HepG2 (cell line): ENCODE results near the gene SRSF1. TPM values are rescaled to one million over a fixed set of nuclear protein-coding genes. Genes with fewer than 3 reads are reported as not detected.

Source experiments
- BATF2 ChIP-seq: sonication (generic); formaldehyde crosslinking; IDR thresholded peaks from 2 replicates; pipeline ENCODE4 v1.8.0; 2022; ENCODE audit warnings: mild to moderate bottlenecking, missing genetic modification reagents, moderate library complexity
- HHEX ChIP-seq: IDR thresholded peaks from 2 replicates; pipeline ENCODE4 v1.6.1; 2016; ENCODE audit warnings: control low read depth
- HIVEP1 ChIP-seq: sonication (generic); formaldehyde crosslinking; IDR thresholded peaks from 2 replicates; pipeline ENCODE4 v1.4.0; 2020; ENCODE audit warnings: mild to moderate bottlenecking, missing genetic modification reagents
- MLXIP ChIP-seq: sonication (generic); formaldehyde crosslinking; IDR thresholded peaks from 2 replicates; pipeline ENCODE4 v1.9.0; 2021; ENCODE audit warnings: missing genetic modification reagents, borderline replicate concordance
- PCBP2 ChIP-seq: fragments of 200-400 bp; formaldehyde crosslinking; optimal IDR thresholded peaks from 2 replicates; pipeline ENCODE3; 2018; ENCODE audit warnings: low read length, low read depth; ENCODE audit not compliant: poor library complexity, severe bottlenecking
- RBFOX2 ChIP-seq: fragments of 200-400 bp; formaldehyde crosslinking; IDR thresholded peaks from 2 replicates; pipeline ENCODE4 v1.6.1; 2017; ENCODE audit warnings: low read depth, mild to moderate bottlenecking, low read length
- RXRB ChIP-seq: IDR thresholded peaks from 2 replicates; pipeline ENCODE4 v1.6.1; 2016; ENCODE audit warnings: borderline replicate concordance, missing genetic modification reagents, missing compliant biosample characterization
- ZFP36L1 ChIP-seq: sonication (generic); formaldehyde crosslinking; IDR thresholded peaks from 2 replicates; pipeline ENCODE4 v1.8.0; 2022; ENCODE audit warnings: mild to moderate bottlenecking, missing genetic modification reagents, moderate library complexity
- ZNF296 ChIP-seq: sonication (generic); formaldehyde crosslinking; conservative IDR thresholded peaks from 2 replicates; pipeline ENCODE4 v1.5.0; 2020; ENCODE audit warnings: mild to moderate bottlenecking, missing genetic modification reagents
- ZNF3 ChIP-seq: IDR thresholded peaks from 2 replicates; pipeline ENCODE4 v1.7.0; 2017; ENCODE audit warnings: inconsistent platforms
- ZNF552 ChIP-seq: sonication (generic); formaldehyde crosslinking; IDR thresholded peaks from 2 replicates; pipeline ENCODE4 v1.9.0; 2022; ENCODE audit warnings: missing genetic modification reagents, mild to moderate bottlenecking, borderline replicate concordance
- ZNF576 ChIP-seq: sonication (generic); formaldehyde crosslinking; IDR thresholded peaks from 2 replicates; pipeline ENCODE4 v1.4.0; 2020; ENCODE audit warnings: mild to moderate bottlenecking, missing genetic modification reagents
- ZNF615 ChIP-seq: sonication (generic); formaldehyde crosslinking; IDR thresholded peaks from 2 replicates; pipeline ENCODE4 v1.5.0; 2020; ENCODE audit warnings: mild to moderate bottlenecking, missing genetic modification reagents, borderline replicate concordance
- ZNF83 ChIP-seq: sonication (generic); formaldehyde crosslinking; IDR thresholded peaks from 2 replicates; pipeline ENCODE4 v1.4.0; 2020; ENCODE audit warnings: missing genetic modification reagents, mild to moderate bottlenecking, borderline replicate concordance
- ZSCAN12 ChIP-seq: sonication (generic); formaldehyde crosslinking; IDR thresholded peaks from 2 replicates; pipeline ENCODE4 v1.9.0; 2021; ENCODE audit warnings: mild to moderate bottlenecking, missing genetic modification reagents
- polyA plus RNA-seq, 8 experiments: library from polyadenylated mRNA; depleted of rRNA in 3 of 8; stranded (reverse) in 7 of 8; unstranded in 1 of 8; fragments of >200 nt; fragmentation: Illumina TruSeq in 4 of 8; extraction: Trizol in 4 of 8; gene quantifications; 2 replicates each; pipeline versions ENCODE4 v1.2.1 to v1.2.3, GENCODE V29; 2011 to 2016; ENCODE audit warnings: low read depth in 4 of 8, missing spikeins in 1 of 8, mixed read lengths in 1 of 8; ENCODE audit not compliant: insufficient read depth in 1 of 8
- total RNA-seq, 5 experiments: library from RNA; depleted of rRNA; stranded (reverse); fragments of >200 nt; fragmentation: Illumina TruSeq; extraction: Trizol; gene quantifications; 2 replicates each; pipeline ENCODE4 v1.2.3, GENCODE V29; 2016; ENCODE audit warnings: low read depth in 1 of 5
- TF ChIP-seq, protein P1 (sequence below): sonication (generic); formaldehyde crosslinking; IDR thresholded peaks from 2 replicates; pipeline ENCODE4 v1.5.0; 2020; ENCODE audit warnings: mild to moderate bottlenecking, missing genetic modification reagents, borderline replicate concordance

Gene SRSF1
- total and polyA plus RNA-seq, 2 of the 13 experiments (the other 11 are each of a cell fraction or from before 2014, with no cell fraction given), result 142 to 445 TPM

DNA sequence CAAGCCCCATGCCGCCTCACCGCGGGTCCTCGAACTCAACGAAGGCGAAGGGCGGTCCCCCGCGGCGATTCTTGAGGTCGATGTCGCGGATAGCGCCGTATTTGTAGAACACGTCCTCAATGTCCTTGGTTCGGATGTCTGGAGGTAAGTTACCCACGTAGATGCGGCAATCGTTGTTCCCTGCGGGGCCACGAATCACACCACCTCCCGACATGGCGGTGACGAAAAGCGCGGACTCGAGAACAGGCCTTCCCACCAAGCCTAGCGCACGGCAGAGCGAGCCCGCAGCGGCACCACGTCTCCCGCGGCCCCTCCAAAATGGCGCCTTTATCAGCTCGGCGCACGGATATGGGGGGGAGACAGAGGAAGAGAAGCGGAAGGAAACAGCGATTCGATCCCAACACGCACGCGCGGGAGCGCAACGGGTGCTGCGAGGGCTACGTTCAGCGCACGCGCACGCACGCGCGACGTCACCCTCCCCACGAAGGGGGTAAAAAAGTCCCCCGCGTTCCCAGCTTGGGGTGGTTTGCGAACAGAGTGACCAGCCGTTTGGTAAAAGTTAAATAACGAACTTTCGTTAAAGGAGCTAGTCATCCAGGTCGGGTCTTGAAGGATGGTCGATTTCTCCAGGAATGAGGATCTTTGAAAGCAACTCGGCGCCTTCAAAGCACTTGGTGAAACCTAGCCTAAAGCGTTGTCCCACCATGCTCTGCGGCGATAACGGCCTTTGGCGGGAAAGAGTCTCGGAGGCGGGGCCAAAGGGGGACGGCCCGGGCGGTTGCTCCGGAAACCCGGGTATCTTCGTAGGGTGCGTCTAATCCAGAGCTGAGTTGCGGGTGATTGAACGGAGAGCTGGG lies at the start of gene SRSF1 (continued):
- TF ChIP-seq HHEX (CRISPR knock-in tag), result peak; percentile 52; the same call in 1 of the 2 replicates
- TF ChIP-seq ZNF615, result 0 out of 2 replicates have a peak, but pooled peaks have one; percentile 29
- TF ChIP-seq ZNF296 (CRISPR knock-in tag), result 0 out of 2 replicates have a peak, but pooled peaks have one; percentile 40
- TF ChIP-seq ZNF3 (CRISPR knock-in tag), result 0 out of 2 replicates have a peak, but pooled peaks have one; percentile 16
- peak; percentile 90 for TF ChIP-seq BATF2 (CRISPR knock-in tag)
- peak; percentile 51; the same call in 1 of the 2 replicates for TF ChIP-seq MLXIP (CRISPR knock-in tag)
- TF ChIP-seq ZNF576 (CRISPR knock-in tag), result peak; percentile 93
- TF ChIP-seq, protein P1, sequence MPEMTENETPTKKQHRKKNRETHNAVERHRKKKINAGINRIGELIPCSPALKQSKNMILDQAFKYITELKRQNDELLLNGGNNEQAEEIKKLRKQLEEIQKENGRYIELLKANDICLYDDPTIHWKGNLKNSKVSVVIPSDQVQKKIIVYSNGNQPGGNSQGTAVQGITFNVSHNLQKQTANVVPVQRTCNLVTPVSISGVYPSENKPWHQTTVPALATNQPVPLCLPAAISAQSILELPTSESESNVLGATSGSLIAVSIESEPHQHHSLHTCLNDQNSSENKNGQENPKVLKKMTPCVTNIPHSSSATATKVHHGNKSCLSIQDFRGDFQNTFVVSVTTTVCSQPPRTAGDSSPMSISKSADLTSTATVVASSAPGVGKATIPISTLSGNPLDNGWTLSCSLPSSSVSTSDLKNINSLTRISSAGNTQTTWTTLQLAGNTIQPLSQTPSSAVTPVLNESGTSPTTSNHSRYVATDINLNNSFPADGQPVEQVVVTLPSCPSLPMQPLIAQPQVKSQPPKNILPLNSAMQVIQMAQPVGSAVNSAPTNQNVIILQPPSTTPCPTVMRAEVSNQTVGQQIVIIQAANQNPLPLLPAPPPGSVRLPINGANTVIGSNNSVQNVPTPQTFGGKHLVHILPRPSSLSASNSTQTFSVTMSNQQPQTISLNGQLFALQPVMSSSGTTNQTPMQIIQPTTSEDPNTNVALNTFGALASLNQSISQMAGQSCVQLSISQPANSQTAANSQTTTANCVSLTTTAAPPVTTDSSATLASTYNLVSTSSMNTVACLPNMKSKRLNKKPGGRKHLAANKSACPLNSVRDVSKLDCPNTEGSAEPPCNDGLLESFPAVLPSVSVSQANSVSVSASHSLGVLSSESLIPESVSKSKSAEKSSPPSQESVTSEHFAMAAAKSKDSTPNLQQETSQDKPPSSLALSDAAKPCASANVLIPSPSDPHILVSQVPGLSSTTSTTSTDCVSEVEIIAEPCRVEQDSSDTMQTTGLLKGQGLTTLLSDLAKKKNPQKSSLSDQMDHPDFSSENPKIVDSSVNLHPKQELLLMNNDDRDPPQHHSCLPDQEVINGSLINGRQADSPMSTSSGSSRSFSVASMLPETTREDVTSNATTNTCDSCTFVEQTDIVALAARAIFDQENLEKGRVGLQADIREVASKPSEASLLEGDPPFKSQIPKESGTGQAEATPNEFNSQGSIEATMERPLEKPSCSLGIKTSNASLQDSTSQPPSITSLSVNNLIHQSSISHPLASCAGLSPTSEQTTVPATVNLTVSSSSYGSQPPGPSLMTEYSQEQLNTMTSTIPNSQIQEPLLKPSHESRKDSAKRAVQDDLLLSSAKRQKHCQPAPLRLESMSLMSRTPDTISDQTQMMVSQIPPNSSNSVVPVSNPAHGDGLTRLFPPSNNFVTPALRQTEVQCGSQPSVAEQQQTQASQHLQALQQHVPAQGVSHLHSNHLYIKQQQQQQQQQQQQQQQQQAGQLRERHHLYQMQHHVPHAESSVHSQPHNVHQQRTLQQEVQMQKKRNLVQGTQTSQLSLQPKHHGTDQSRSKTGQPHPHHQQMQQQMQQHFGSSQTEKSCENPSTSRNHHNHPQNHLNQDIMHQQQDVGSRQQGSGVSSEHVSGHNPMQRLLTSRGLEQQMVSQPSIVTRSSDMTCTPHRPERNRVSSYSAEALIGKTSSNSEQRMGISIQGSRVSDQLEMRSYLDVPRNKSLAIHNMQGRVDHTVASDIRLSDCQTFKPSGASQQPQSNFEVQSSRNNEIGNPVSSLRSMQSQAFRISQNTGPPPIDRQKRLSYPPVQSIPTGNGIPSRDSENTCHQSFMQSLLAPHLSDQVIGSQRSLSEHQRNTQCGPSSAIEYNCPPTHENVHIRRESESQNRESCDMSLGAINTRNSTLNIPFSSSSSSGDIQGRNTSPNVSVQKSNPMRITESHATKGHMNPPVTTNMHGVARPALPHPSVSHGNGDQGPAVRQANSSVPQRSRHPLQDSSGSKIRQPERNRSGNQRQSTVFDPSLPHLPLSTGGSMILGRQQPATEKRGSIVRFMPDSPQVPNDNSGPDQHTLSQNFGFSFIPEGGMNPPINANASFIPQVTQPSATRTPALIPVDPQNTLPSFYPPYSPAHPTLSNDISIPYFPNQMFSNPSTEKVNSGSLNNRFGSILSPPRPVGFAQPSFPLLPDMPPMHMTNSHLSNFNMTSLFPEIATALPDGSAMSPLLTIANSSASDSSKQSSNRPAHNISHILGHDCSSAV (CRISPR knock-in tag), result peak; percentile 83; the same call in 1 of the 2 replicates
- no peak for TF ChIP-seq ZNF552 (CRISPR knock-in tag)
- TF ChIP-seq PCBP2, result no peak
- 0 out of 2 replicates have a peak, but pooled peaks have one; percentile 47 for TF ChIP-seq ZSCAN12 (CRISPR knock-in tag)
- TF ChIP-seq RBFOX2, result peak; percentile 100
- peak; percentile 52 for TF ChIP-seq RXRB (CRISPR knock-in tag)
- TF ChIP-seq HIVEP1 (CRISPR knock-in tag), result peak; percentile 77
- peak; percentile 96 for TF ChIP-seq ZFP36L1 (CRISPR knock-in tag)
- peak; percentile 87; the same call in 1 of the 2 replicates for TF ChIP-seq ZNF83 (CRISPR knock-in tag)
